BLaER1 (cell line): ENCODE results near the gene KCTD10.
A peak's percentile ranks its signal among the peaks of the same experiment; 100 is the strongest.
"Not testable (repeated sequence)": the region's sequence is repeated elsewhere in the genome, so short reads cannot be mapped to it uniquely, and the experiment has no call there.

Experiments
- H3K27ac ChIP-seq: shearing (Covaris generic); formaldehyde crosslinking; 2 replicates; pipeline ENCODE4 v1.8.1; 2022
- H3K27me3 ChIP-seq: shearing (Covaris generic); formaldehyde crosslinking; 2 replicates; pipeline ENCODE4 v1.8.1; 2022
- H3K36me3 ChIP-seq: shearing (Covaris generic); formaldehyde crosslinking; 2 replicates; pipeline ENCODE4 v1.8.1; 2022
- H3K4me1 ChIP-seq: shearing (Covaris generic); formaldehyde crosslinking; 2 replicates; pipeline ENCODE4 v1.8.1; 2022
- H3K4me2 ChIP-seq: shearing (Covaris generic); formaldehyde crosslinking; 2 replicates; pipeline ENCODE4 v1.8.1; 2022
- H3K4me3 ChIP-seq: shearing (Covaris generic); formaldehyde crosslinking; 2 replicates; pipeline ENCODE4 v1.8.1; 2022
- H3K9ac ChIP-seq: shearing (Covaris generic); formaldehyde crosslinking; 2 replicates; pipeline ENCODE4 v1.8.1; 2022
- H3K9me3 ChIP-seq: shearing (Covaris generic); formaldehyde crosslinking; 2 replicates; pipeline ENCODE4 v1.8.1; 2022
- H4K20me1 ChIP-seq: shearing (Covaris generic); formaldehyde crosslinking; 2 replicates; pipeline ENCODE4 v1.8.1; 2022
- Cebpa-rat ChIP-seq: shearing (Covaris generic); IDR thresholded peaks from 2 replicates; pipeline ENCODE4 v1.8.1; 2022

KCTD10 gene

DNA sequence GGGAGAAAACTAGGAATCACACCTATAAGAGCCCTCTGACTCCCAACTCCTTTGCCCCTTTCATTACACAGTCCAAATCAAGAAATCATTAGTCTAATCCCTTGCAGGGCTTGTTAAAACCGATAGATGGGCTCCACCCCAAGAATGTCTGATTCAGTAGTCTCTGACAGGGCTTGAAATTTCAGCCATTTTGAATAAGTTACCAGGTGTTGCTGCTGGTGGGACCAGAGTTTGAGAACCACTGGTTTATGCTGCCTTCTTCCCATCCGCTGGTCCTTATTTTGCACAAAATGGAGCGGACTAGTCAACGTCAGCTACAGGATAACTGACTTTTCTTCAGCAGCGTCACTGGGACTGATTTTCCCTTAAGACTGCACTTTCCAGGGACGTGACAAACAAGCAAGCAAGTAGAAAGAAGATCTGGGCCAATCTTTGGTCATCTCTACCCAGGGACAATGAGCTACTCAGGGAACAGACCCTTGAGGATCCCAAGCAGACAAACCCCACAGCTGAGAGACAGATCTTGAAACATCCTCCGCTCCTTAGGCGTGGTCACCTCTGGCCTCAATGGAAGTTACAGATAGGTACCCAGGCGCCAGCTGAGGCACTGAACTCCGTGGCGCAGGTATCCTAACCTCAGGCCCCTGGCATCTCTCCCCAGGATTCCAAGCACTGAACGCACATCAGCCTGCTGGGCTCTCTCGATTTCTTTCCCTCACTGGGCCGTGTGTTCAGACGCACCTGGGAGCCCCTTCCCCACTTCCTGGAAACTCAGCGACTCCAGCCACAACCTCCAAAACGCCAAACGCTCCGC is 900 bp downstream of the KCTD10 start:
- peak overlapping the region; percentile 99 for H3K27ac ChIP-seq
- H3K27me3 ChIP-seq, result no peaks in the 10 kb centered on the region
- H3K4me3 ChIP-seq, result peak overlapping the region; percentile 91
- H4K20me1 ChIP-seq, result peaks cover 54% of the 10 kb centered on the region
- no peaks in the 10 kb centered on the region for H3K9me3 ChIP-seq
- H3K36me3 ChIP-seq, result peaks cover 10% of the 10 kb centered on the region
- H3K4me1 ChIP-seq, result peaks cover 40% of the 10 kb centered on the region
- peak overlapping the region; percentile 99 for H3K9ac ChIP-seq
- no peak for TF ChIP-seq Cebpa-rat
- H3K4me2 ChIP-seq, result peak overlapping the region; percentile 96

DNA sequence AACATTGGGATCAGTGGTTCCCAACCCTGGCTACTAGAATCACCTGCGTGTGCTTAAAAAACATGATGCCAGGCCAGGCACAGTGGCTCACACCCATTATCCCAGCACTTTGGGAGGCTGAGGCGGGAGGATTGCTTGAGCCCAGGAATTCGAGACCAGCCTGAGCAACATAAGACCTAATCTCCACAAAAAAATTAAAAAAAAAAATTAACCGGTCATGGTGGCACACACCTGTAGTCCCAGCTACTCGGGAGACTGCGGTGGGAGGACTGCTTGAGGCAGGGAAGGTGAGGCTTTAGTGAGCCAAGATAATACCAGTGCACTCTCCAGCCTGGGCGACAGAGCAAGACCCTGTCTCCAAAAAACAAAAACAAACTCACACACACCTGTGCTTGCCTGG is 2.0 kb downstream of the KCTD10 start:
- Histone ChIP-seq H3K4me1 (peaks cover 40% of the 10 kb centered on the region), H4K20me1 (peaks cover 65% of the 10 kb centered on the region), H3K27me3 (no peaks in the 10 kb centered on the region), H3K4me2 (peak overlapping the region; percentile 96; the same call in 1 of the 2 replicates), H3K9me3 (no peaks in the 10 kb centered on the region), H3K27ac (no peak overlapping the region), H3K36me3 (peaks cover 21% of the 10 kb centered on the region), H3K9ac (peak overlapping the region; percentile 18; the same call in 1 of the 2 replicates), H3K4me3 (no peak overlapping the region)
- no peak for TF ChIP-seq Cebpa-rat

- H3K9ac ChIP-seq, H3K27ac ChIP-seq, H3K9me3 ChIP-seq, H3K4me2 ChIP-seq, H3K4me3 ChIP-seq, H3K27me3 ChIP-seq: not testable (repeated sequence)
- peaks cover 29% of the 10 kb centered on the region for H3K4me1 ChIP-seq
- peaks cover 79% of the 10 kb centered on the region for H4K20me1 ChIP-seq
- peaks cover 35% of the 10 kb centered on the region for H3K36me3 ChIP-seq
Measured at GRCh38 chr12:109473526-109474270, 3.4 kb downstream of the KCTD10 start.

- peaks cover 22% of the 10 kb centered on the region for H3K4me1 ChIP-seq
- no peak overlapping the region for H3K4me2 ChIP-seq
- no peaks in the 10 kb centered on the region for H3K27me3 ChIP-seq
- no peak overlapping the region for H3K4me3 ChIP-seq
- peaks cover 86% of the 10 kb centered on the region for H4K20me1 ChIP-seq
- peaks cover 41% of the 10 kb centered on the region for H3K36me3 ChIP-seq
- no peaks in the 10 kb centered on the region for H3K9me3 ChIP-seq
- no peak overlapping the region for H3K27ac ChIP-seq
- no peak overlapping the region for H3K9ac ChIP-seq
- no peak for TF ChIP-seq Cebpa-rat
Measured at GRCh38 chr12:109473006-109473405, 4.1 kb downstream of the KCTD10 start.

- Histone ChIP-seq H3K4me3 (no peak overlapping the region), H3K4me2 (no peak overlapping the region), H3K36me3 (peaks cover 75% of the 10 kb centered on the region), H3K4me1 (0 out of 2 replicates have a peak, but pooled peaks cover under 1% of the 10 kb centered on the region), H4K20me1 (peaks cover 100% of the 10 kb centered on the region), H3K27me3 (no peaks in the 10 kb centered on the region), H3K27ac (no peak overlapping the region), H3K9me3 (no peaks in the 10 kb centered on the region), H3K9ac (no peak overlapping the region)
- no peak for TF ChIP-seq Cebpa-rat
Measured at GRCh38 chr12:109469517-109469916, 7.6 kb downstream of the KCTD10 start.

DNA sequence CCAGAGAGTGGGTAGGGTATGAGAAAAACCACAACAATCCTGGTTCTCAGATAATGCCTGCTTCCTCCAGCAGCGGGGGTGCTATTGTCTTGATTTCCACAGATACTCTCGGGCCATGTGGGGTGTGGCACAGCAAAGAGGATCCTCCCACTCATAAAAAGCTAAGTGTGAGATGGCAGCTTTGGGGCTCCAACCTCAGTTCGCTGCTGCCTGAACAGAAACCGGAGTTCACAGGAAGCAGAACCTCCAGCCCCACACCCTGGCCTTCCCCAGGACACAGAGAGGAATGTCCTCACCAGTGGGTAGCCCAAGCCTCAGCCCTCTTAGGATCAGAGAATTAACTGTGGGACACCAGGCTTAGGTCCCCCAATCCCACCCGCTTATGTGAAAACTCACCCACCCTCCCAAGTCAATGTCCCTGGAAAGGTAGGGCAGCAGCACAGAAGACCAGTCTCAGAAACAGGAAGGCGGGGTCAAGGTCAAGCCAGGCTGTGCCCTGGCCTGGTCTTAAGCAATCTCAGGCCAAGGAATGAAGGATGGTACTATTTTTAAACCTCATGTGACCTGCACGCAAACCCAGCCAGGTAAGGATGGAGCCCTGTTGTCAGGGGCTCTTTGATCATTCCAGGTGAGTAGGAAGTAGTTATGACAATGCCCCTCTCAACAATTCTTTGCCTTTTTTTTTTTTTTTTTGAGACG is 9.0 kb downstream of the KCTD10 start:
- Histone ChIP-seq H4K20me1 (peaks cover 100% of the 10 kb centered on the region), H3K27me3 (no peaks in the 10 kb centered on the region), H3K4me2 (no peak overlapping the region), H3K36me3 (peaks cover 85% of the 10 kb centered on the region), H3K9ac (no peak overlapping the region), H3K27ac (no peak overlapping the region), H3K9me3 (no peaks in the 10 kb centered on the region), H3K4me1 (0 out of 2 replicates have a peak, but pooled peaks cover 7% of the 10 kb centered on the region), H3K4me3 (no peak overlapping the region)
- TF ChIP-seq Cebpa-rat, result no peak

- no peak for TF ChIP-seq Cebpa-rat
- H3K4me3 ChIP-seq, result no peak overlapping the region
- H3K27me3 ChIP-seq, result no peaks in the 10 kb centered on the region
- H4K20me1 ChIP-seq, result peaks cover 100% of the 10 kb centered on the region
- no peak overlapping the region for H3K9ac ChIP-seq
- peaks cover 20% of the 10 kb centered on the region for H3K4me1 ChIP-seq
- no peak overlapping the region for H3K4me2 ChIP-seq
- peaks cover 93% of the 10 kb centered on the region for H3K36me3 ChIP-seq
- no peaks in the 10 kb centered on the region for H3K9me3 ChIP-seq
- H3K27ac ChIP-seq, result no peak overlapping the region
Measured at GRCh38 chr12:109466821-109467220, 10.3 kb downstream of the KCTD10 start.

DNA sequence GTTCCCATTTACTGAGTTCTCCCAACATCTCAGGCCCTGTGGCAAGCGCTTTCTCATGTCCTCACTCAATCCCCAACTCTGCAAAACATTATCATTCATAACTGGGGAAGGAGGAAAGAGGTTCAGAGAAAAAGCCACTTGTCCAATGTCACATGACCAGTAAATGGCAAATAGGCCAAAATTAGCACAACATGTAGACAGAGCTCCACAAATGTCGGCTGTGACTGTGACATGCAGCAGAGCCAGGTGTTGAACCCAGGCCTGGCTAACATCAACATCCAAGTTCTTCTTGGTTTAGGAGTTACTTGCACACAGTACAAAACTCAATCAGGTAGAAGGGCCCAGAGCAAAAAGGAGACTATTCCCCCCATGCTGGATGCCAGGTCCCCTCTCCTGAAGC is 10.8 kb downstream of the KCTD10 start:
- Histone ChIP-seq H3K9me3 (no peaks in the 10 kb centered on the region), H3K4me2 (no peak overlapping the region), H3K27me3 (no peaks in the 10 kb centered on the region), H4K20me1 (peaks cover 100% of the 10 kb centered on the region), H3K9ac (no peak overlapping the region), H3K4me1 (peaks cover 25% of the 10 kb centered on the region), H3K4me3 (no peak overlapping the region), H3K27ac (no peak overlapping the region), H3K36me3 (peaks cover 91% of the 10 kb centered on the region)
- no peak for TF ChIP-seq Cebpa-rat

DNA sequence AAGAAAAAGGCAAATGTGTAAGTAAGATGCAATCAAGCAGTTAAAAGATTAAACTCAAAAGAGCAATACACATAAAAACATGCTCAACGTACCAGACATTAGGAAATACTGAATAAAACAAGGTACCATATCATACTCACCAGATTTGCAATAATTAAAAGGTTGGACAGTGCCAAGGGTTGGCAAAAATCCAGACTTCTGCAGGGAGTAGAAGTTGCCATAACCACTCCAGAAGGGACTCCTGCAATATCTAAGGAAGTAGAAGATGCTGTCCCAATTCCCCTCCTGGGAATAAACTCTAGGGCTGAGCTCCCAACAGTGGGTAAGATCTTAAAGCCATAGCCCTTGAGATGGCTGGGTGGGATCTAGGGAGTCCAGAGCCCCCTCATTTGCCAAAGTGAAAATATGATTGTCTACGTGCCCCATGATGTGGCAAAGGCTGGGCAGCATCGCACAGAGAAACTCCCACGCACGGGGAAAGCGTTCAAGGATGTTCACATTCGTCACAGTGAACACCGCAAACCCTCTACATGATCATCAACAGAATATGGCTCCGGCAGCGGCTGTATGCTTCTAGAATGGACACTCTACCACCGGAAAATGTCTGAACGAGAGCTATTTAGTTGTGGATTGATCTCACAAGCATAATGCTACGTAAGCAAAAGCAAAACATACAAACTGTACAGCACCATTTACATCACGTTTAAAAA is 12.3 kb downstream of the KCTD10 start:
- Histone ChIP-seq H3K4me2 (no peak overlapping the region), H3K9ac (no peak overlapping the region), H3K27me3 (no peaks in the 10 kb centered on the region), H3K4me3 (no peak overlapping the region), H3K9me3 (no peaks in the 10 kb centered on the region), H4K20me1 (peaks cover 100% of the 10 kb centered on the region), H3K27ac (no peak overlapping the region), H3K36me3 (peaks cover 88% of the 10 kb centered on the region), H3K4me1 (peaks cover 32% of the 10 kb centered on the region)
- no peak for TF ChIP-seq Cebpa-rat
